Activated CD4-positive, CD25-positive, alpha-beta regulatory T cell treated with anti-CD3 and anti-CD28 coated beads, Interleukin-2, amount 50 U/mL, for 24 hours (primary cell): ENCODE measurements around the gene C11orf24.
"Not testable (repeated sequence)": the region's sequence is repeated elsewhere in the genome, so short reads cannot be mapped to it uniquely, and the experiment has no call there.

Experiments
- ATAC-seq, 2 donors: fragments of 150-1000 bp; cut with Tn5 transposase; one replicate each; pipeline ENCODE4 v1.10.0; 2021; ENCODE audit warnings: mild to moderate bottlenecking in 1 of 2, moderate library complexity in 1 of 2

C11orf24 gene

GRCh38 chr11:68271781-68272608 lies at the start of gene C11orf24:
C11orf24 (minus strand) TSS chr11:68271973; CDS start chr11:68263767, 8,206 bp downstream.
- peak; percentile 96 for ATAC-seq

- ATAC-seq = no peak
Measured at GRCh38 chr11:68317147-68317785, 45.5 kb upstream of the C11orf24 start.

- no peak for ATAC-seq
Measured at GRCh38 chr11:68315171-68315920, 43.6 kb upstream of the C11orf24 start.

GRCh38 chr11:68314203-68315170 lies 42.7 kb upstream of the C11orf24 start:
- ATAC-seq = no peak

- ATAC-seq = no peak
Measured at GRCh38 chr11:68313574-68314202, 41.9 kb upstream of the C11orf24 start.

GRCh38 chr11:68312780-68313573 lies 41.2 kb upstream of the C11orf24 start:
- ATAC-seq = peak; percentile 44 to 46

GRCh38 chr11:68312117-68312779 lies 40.5 kb upstream of the C11orf24 start, which contains the start of gene LRP5:
LRP5 (plus strand) TSS chr11:68312591; CDS start chr11:68312715, 124 bp downstream.
- ATAC-seq = peak; percentile 25 to 52

GRCh38 chr11:68311160-68312116 lies 39.7 kb upstream of the C11orf24 start:
- ATAC-seq = no peak

- no peak for ATAC-seq
Measured at GRCh38 chr11:68309621-68310185, 37.9 kb upstream of the C11orf24 start.

GRCh38 chr11:68308068-68308467 lies 36.3 kb upstream of the C11orf24 start:
- no peak for ATAC-seq

- no peak for ATAC-seq
Measured at GRCh38 chr11:68306636-68307035, 34.9 kb upstream of the C11orf24 start.

GRCh38 chr11:68303982-68304780 lies 32.4 kb upstream of the C11orf24 start:
- ATAC-seq = no peak

GRCh38 chr11:68303083-68303482 lies 31.3 kb upstream of the C11orf24 start:
- no peak for ATAC-seq

GRCh38 chr11:68302670-68303069 lies 30.9 kb upstream of the C11orf24 start:
- no peak for ATAC-seq

GRCh38 chr11:68302256-68302655 lies 30.5 kb upstream of the C11orf24 start:
- ATAC-seq = no peak

GRCh38 chr11:68300076-68300830 lies 28.5 kb upstream of the C11orf24 start:
- ATAC-seq = no peak

- ATAC-seq = not testable (repeated sequence)
Measured at GRCh38 chr11:68299517-68299879, 27.7 kb upstream of the C11orf24 start.
